Right hindlimb (tissue), 1 donor: ENCODE results near the gene SMARCA4.
A peak's percentile ranks its signal among the peaks of the same experiment; 100 is the strongest.
"Not testable (repeated sequence)": the region's sequence is repeated elsewhere in the genome, so short reads cannot be mapped to it uniquely, and the experiment has no call there.

Source experiments
- DNase-seq: peaks from one replicate; pipeline ENCODE4 v3.0.0-alpha.2; 2018

Gene SMARCA4

DNA sequence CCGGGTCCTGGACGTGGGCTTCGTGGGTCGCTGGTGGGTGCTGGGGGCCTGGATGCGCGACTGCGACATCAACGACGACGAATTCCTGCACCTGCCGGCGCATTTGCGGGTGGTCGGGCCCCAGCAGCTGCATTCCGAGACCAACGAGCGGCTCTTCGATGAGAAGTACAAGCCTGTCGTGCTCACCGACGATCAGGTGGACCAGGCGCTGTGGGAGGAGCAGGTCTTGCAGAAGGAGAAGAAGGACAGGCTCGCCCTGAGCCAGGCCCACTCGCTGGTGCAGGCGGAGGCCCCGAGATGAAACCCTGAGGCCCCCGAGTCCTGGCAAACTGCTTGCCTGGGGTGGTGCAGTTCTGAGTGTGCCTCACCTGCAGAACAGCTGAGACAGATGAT, 31.4 kb upstream of the SMARCA4 start:
- no peak for DNase-seq

DNA sequence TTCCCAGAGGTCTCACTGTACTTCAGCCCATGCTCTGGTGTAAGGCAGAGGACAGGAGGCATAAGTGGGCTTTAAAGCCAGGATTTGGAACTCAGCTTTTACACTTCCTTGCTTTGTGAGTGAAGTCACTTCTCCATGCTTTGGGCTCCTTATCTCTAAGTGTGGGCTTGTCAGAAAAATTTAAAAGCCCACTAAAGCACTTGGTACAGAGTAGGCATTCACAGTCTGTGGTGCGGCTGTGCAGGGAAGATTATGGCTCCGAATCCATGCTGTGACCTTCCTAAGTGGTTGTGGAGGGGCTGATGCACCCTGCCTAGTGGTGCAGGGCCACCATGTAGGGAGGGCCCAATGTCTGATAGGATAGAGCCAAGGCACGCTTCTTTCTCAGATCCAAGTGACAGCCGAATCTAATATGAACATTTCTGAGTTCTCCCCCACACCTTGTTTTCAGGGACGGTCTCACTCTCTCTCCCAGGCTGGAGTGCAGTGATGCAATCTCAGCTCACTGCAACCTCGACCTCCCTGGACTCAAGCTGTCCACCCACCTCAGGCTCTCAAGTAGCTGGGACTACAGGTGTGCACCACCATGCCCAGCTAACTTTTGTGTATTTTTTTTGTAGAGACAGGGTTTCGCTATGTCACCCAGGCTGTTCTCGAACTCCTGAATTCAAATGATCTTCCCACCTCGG, 25.3 kb upstream of the SMARCA4 start:
- DNase-seq, result no peak

GRCh38 chr19:10936661-10937084, 24.2 kb upstream of the SMARCA4 start:
- peak; percentile 54 for DNase-seq

- DNase-seq, result not testable (repeated sequence)
These were observed 19.2 kb upstream of the SMARCA4 start for GRCh38 chr19:10941649-10942048.

GRCh38 chr19:10943412-10943811, 17.4 kb upstream of the SMARCA4 start:
- not testable (repeated sequence) for DNase-seq

DNA sequence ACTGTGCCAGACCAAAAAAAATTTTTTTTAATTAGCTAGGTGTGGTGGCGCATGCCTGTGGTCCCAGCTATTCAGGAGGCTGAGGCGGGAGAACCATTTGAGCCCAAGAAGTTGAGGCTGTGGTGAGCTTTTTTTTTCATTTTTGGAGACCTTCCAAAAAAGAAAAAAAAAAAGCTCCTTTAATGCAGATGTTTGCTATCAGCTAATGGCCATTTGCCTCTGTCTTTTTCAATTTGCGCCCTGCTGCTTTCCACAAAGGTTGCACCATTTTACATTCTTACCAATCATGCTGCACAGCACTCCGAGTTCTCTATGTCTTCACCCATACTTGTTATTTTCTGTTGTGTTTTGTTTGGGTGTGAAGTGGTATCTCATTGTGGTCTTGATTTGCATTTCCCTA, 15.6 kb upstream of the SMARCA4 start:
- DNase-seq, result no peak

DNA sequence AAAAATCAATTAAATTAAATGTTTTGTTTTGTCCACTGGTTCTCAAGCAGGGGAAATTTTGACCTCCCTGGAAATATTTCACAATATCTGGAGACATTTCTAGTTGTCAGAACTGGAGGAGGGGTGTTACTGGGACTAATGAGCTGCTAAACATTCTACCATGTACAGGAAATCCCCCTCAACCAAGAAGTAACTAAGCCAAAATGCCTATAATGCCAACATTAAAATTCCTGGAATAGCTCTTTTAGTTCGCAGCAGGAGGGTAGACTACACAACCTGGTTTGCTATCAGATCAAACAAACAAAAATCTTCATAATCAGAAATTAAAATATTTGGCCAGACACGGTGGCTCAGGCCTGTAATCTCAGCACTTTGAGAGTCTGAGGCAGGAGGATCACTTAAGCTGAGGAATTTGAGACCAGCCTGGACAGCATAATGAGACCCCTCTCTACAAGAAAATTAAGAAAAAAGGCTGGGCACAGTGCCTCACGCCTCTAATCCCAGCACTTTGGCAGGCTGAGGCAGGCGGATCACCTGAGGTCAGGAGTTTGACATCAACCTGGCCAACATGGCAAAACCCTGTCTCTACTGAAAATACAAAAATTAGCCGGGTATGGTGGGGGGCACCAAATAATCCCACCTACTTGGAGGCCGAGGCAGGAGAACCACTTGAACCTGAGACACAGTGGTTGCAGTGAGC, 13.7 kb upstream of the SMARCA4 start:
- DNase-seq, result no peak

GRCh38 chr19:10952809-10953208, 8.0 kb upstream of the SMARCA4 start:
- DNase-seq, result no peak

- DNase-seq, result not testable (repeated sequence)
These were observed 1.4 kb upstream of the SMARCA4 start for GRCh38 chr19:10959277-10959968.

- no peak for DNase-seq
These were observed 437 bp downstream of the SMARCA4 start for GRCh38 chr19:10961073-10961860.

DNA sequence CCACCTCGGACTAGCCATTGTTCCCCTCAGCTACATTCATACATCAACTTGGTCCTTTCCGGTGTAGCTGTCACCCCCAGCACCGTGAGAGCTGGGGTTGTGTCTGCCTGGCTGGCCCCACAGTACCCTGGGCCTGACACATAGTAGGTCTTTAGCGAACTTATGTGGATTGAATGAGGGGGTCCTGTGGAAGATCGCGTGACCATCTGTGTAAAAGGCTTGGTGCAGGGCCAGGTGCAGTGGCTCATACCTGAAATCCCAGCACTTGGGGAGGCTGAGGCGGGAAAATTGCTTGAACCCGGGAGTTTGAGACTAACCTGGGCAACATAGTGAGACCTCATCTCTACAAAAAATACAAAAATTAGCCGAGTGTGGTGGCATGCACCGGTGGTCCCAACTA, 2.0 kb downstream of the SMARCA4 start:
- DNase-seq, result no peak

DNA sequence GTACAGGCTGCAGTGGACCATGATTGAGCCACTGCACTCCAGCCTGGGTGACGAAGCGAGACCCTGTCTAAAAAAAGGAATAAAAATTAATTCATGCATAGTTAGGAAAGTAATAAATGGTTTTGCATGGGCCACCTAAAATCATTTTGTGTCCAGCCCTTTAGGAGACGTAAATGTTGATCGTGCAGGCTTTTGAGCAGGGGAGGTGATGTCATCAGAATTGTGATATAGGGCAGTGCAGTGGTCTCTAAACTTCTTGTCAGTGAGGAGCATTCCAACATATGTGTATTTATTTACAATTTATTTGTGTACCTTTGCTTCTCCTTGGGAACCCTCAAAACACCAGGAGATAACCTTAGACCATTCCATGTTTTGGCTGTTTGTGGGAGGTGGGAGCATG, 3.0 kb downstream of the SMARCA4 start:
- DNase-seq, result no peak

DNA sequence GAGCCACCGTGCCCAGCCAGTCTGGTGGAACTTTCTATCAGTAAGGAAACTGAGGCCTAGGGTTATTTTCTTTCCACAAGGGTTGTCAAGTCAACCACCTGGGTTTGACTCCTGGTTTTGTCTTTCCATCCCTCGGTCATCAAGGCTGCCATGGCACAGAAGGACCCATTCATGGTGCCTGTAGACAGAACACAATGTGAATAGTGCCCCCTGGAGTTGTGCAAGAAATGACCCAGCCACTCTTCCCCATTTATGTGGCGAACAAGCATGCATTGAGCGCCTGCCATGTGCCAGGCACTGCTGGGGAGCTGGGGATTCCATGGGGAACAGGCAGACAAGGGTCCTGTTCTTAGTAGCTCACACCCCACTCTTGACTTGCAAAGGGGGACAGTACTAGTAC, 4.1 kb downstream of the SMARCA4 start:
- no peak for DNase-seq

- DNase-seq, result no peak
These were observed 4.6 kb downstream of the SMARCA4 start for GRCh38 chr19:10965398-10965797.

- DNase-seq, result no peak
These were observed 6.0 kb downstream of the SMARCA4 start for GRCh38 chr19:10966809-10967208.

GRCh38 chr19:10968527-10969135, 7.8 kb downstream of the SMARCA4 start:
- no peak for DNase-seq

DNA sequence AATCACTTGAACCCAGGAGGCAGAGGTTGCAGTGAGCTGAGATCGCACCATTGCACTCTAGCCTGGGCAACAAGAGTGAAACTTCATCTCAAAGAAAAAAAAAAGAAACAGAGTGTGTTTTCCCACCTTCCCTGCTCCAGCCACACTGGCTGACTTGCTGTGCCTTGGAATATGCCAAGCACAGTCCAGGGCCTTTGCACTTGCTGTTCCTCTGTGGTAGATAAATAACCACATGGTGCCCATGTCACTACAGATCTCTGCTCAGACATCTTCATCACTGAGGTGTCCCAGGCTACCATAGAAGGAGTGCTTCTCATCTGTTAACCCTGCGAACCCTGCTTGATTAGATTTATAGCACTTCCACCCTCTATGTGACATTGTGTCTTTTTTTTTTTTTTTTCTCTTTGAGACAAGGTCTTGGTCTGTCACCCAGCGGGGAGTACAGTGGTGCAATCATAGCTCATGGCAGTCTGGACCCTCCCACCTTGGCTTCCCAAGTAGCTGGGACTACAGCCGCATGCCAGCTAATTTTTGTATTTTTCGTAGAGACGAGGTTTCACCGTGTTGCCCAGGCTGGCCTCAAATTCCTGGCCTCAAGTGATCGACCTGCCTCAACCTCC, 10.4 kb downstream of the SMARCA4 start:
- no peak for DNase-seq

- DNase-seq, result peak; percentile 85
These were observed 14.7 kb downstream of the SMARCA4 start for GRCh38 chr19:10975374-10976130.

DNA sequence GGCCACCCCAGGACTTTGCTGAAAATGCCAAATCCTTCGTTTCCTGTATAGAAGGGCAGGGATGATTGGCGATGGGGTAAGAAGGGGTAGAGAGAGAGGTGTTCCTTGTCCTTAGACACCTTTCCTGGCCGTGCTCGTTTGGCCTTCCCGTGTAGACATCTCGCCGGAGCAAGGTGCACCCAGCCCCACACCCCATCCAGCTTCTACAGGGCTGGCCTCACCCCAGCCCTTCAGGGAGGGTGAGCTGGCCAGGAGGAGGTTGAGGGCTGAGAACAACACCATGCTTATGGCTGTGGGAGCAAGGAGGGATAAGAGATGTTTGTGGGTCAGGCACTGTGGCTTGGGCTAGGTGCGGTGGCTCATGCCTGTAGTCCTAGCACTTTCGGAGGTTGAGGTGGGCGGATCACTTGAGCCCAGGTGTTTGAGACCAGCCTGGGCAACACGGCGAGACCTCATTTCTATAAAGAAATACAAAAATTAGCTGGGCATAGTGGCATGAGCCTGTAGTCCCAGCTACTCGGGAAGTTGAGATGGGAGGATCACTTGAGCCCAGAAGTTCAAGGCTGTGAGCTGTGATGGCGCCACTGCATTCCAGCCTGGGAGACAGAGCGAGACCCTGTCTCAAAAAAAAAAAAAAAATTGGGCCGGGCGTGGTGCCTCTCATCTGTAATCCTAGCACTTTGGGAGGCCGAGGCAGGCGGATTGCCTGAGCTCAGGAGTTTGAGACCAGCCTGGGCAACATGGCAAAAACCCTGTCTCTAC, 15.5 kb downstream of the SMARCA4 start:
- DNase-seq, result no peak

DNA sequence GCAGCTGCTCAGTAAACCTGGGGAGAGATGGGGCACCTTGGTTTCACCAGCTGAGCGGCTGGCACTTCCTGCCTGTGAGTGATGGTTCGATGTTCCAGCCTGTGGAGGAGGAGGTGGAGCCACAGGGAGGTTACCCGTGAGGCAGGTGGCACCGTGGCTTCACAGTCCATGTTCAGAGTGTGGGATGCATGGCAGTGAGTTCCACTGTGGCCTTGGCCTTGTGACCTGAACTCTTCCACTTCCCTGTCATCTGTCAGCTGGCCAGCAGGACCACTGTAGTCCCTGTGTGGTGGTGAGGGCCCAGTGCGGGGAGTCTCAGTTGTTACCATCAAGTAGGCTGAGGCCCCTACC, 16.9 kb downstream of the SMARCA4 start:
- no peak for DNase-seq

DNA sequence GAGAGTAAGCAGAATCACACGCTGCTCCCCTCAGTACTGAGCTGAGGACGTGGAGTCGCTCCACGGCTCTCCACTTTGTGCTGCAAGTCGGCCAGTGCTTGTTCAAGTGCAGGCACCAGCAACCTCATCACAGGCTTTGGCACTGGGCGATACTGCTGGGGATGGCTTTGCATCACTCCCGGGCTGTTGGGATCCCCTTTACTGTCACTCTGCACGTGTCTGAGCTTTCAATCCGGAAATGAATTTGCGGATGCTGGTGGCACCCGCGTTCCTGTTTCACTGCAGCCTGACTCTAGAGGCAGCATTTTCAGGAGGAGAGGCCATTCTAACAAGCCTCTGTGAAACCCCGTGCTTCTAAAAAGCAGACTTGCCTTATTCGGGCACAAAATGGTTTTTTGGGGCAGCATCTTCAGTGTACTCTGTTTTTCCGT, 19.1 kb downstream of the SMARCA4 start:
- DNase-seq, result no peak
